Duodenal mucosa (tissue), 2 donors: ENCODE measurements around the gene HS3ST5.

Experiments
- H3K27ac ChIP-seq: one replicate; pipeline ENCODE4 v1.7.0; 2013; ENCODE audit warnings: low read depth, low read length
- H3K27me3 ChIP-seq, 2 donors: one replicate each; pipeline ENCODE4 v1.7.0; 2013; ENCODE audit warnings: low read length in 2 of 2, control low read depth in 1 of 2; ENCODE audit not compliant: insufficient read depth in 2 of 2, control insufficient read depth in 1 of 2
- H3K36me3 ChIP-seq, 2 donors: one replicate each; pipeline ENCODE4 v1.7.0; 2013; ENCODE audit warnings: low read length in 2 of 2, control low read depth in 1 of 2; ENCODE audit not compliant: insufficient read depth in 2 of 2, control insufficient read depth in 1 of 2
- H3K4me1 ChIP-seq, 2 donors: one replicate each; pipeline ENCODE4 v1.7.0; 2013; ENCODE audit warnings: low read length in 2 of 2, control low read depth in 1 of 2; ENCODE audit not compliant: insufficient read depth in 2 of 2, control insufficient read depth in 1 of 2
- H3K4me3 ChIP-seq, 2 donors: one replicate each; pipeline ENCODE4 v1.7.0; 2013; ENCODE audit warnings: low read length in 2 of 2, low read depth in 1 of 2
- H3K9ac ChIP-seq, 2 donors: one replicate each; pipeline ENCODE4 v1.7.0; 2013; ENCODE audit warnings: low read length in 2 of 2, low read depth in 1 of 2
- H3K9me3 ChIP-seq, 2 donors: one replicate each; pipeline ENCODE4 v1.7.0; 2013; ENCODE audit warnings: low read length in 2 of 2, control low read depth in 1 of 2; ENCODE audit not compliant: control insufficient read depth in 1 of 2

The HS3ST5 gene

DNA sequence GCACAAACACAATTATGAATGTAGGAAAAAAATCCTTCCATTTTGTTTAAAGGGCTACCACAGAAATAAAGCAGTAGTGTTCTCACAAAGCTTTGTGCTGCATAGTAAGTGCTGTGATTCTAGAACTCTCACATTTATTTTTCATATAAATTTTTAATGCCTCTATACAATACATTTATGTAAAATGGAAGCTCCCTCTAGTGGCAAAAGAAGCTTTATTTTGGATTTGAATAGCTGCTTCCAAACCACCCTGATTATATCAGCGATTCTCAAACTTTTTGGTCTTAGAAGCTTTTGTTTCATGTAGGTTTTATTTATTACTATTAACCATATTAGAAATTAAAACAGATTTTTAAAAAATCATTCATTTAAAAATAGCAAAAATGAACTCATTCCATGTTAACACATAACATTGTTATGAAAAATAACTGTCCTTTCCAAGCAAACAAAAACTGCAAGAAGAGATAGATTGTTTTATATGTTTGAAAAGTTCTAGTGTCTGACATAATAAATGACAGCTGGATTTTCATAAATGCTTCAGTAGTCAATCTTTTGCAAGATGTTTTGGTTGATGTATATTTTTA is 38.4 kb downstream of the HS3ST5 start:
- Histone ChIP-seq H3K9me3 (no peaks in the 10 kb centered on the region), H3K36me3 (no peaks in the 10 kb centered on the region), H3K27ac (no peak overlapping the region), H3K4me3 (no peak overlapping the region), H3K9ac (no peak overlapping the region), H3K4me1 (no peaks in the 10 kb centered on the region), H3K27me3 (no peaks in the 10 kb centered on the region)

DNA sequence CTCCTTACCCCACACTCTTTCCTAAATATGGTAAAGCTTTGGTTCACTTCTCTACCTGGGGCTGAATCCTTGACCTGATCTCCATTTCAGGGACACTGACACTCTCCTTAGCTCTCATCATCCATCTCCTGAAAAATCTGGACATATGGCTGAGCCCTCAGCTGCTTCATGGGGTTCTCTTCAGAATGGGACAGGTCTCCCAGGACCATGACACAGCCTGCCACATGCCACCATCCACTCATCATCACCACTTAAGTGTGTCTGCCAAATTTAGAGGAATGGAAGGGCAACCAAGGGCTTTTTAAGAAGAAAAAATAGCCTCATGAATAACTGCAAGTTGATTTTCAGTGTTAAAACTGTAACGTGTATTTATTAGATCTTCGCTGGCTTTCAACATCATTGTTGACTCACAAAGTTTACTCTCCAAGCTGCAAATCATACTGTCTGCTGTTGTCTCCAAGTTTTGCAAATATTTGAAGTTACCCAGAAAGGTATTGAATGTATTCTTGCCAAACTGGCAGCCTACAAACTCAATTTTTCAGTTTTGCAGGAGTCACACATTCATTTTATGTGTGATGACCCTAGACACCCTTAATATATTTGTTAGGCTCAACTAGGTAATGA is 41.1 kb downstream of the HS3ST5 start:
- Histone ChIP-seq H3K4me1 (no peaks in the 10 kb centered on the region), H3K9me3 (no peaks in the 10 kb centered on the region), H3K27ac (no peak overlapping the region), H3K9ac (no peak overlapping the region), H3K27me3 (no peaks in the 10 kb centered on the region), H3K36me3 (no peaks in the 10 kb centered on the region), H3K4me3 (no peak overlapping the region)

DNA sequence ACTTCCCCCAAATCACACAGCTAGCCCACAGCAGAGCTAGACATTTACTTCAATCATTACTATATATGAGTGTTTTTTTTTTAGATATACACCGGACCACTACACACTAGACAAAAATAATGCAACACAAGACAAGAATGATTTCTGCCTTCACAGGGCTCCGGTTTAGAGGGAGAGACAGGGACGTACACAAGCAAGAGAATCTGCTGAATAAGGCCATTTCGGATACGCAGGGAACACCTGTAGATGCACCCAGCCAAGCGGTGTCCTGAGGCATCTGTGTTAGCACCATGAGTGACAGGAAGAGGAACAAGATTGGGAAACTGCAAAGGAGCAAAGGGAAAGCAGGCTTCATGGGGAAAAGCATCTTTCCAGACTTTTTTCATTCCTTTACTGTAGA is 45.7 kb downstream of the HS3ST5 start:
- Histone ChIP-seq H3K4me3 (no peak overlapping the region), H3K9me3 (no peaks in the 10 kb centered on the region), H3K36me3 (no peaks in the 10 kb centered on the region), H3K4me1 (no peaks in the 10 kb centered on the region), H3K27ac (no peak overlapping the region), H3K27me3 (no peaks in the 10 kb centered on the region), H3K9ac (no peak overlapping the region)

DNA sequence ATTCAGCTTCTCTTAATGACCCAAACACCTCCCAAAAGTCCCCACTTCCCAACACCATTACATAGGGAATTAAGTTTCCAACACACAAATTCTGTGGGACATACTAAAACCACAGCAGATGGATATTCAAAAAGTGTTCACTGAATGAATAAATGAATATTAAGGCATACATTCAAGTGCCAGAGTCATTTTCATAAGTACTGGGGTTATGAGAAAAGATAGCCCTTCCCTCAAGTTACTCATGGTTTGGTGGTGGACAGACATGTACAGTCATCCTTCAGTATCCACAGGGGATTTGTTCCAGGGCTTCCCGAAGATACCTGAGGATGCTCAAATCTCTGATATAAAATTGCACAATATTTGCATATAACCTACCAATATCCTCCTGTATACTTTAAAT is 50.4 kb downstream of the HS3ST5 start:
- Histone ChIP-seq H3K4me1 (no peaks in the 10 kb centered on the region), H3K9me3 (no peaks in the 10 kb centered on the region), H3K4me3 (no peak overlapping the region), H3K27ac (no peak overlapping the region), H3K27me3 (no peaks in the 10 kb centered on the region), H3K36me3 (no peaks in the 10 kb centered on the region), H3K9ac (no peak overlapping the region)

DNA sequence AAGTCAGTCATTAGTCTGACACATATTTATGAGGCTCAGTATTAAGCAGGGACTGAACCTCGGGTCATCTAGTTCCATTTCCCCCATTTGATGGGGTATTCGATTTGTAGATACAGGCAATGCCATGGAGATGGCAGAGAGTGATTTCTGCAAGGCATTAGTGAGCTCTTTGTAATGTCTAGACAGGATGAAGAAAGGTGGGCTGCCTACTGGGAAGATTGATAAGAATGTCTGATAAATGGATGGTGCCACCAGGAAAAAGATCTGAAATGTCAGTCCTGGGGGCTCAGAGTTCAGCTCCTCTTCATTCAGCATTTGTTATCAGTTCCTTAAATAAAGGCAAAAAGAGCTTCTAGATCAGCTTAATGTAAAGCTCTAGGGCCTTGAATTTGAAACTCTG is 51.4 kb downstream of the HS3ST5 start:
- H3K36me3 ChIP-seq = no peaks in the 10 kb centered on the region
- H3K27ac ChIP-seq = no peak overlapping the region
- no peak overlapping the region for H3K9ac ChIP-seq
- H3K9me3 ChIP-seq = no peaks in the 10 kb centered on the region
- H3K27me3 ChIP-seq = no peaks in the 10 kb centered on the region
- H3K4me1 ChIP-seq = no peaks in the 10 kb centered on the region
- no peak overlapping the region for H3K4me3 ChIP-seq

DNA sequence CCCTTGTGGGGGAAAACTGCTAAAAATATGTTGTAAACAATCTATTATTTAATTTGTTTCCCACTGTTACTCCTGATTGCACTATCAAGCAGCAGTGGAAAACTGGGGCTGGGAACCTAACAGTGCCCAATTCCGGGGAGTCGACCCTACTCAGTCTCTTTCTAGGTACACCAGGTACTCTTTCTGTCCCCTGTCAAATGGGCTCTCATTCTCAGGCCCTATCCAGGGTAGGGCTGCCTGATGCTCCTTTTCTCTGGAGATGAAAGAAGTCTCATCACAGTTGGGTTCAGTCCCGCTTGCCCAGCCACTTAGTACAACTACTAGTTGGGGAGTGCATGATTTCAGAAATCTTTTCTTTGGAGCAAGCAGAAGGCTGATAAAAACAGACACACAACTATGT is 52.0 kb downstream of the HS3ST5 start:
- H3K9me3 ChIP-seq = no peaks in the 10 kb centered on the region
- H3K4me1 ChIP-seq = no peaks in the 10 kb centered on the region
- no peaks in the 10 kb centered on the region for H3K27me3 ChIP-seq
- no peaks in the 10 kb centered on the region for H3K36me3 ChIP-seq
- H3K27ac ChIP-seq = no peak overlapping the region
- no peak overlapping the region for H3K9ac ChIP-seq
- H3K4me3 ChIP-seq = no peak overlapping the region

DNA sequence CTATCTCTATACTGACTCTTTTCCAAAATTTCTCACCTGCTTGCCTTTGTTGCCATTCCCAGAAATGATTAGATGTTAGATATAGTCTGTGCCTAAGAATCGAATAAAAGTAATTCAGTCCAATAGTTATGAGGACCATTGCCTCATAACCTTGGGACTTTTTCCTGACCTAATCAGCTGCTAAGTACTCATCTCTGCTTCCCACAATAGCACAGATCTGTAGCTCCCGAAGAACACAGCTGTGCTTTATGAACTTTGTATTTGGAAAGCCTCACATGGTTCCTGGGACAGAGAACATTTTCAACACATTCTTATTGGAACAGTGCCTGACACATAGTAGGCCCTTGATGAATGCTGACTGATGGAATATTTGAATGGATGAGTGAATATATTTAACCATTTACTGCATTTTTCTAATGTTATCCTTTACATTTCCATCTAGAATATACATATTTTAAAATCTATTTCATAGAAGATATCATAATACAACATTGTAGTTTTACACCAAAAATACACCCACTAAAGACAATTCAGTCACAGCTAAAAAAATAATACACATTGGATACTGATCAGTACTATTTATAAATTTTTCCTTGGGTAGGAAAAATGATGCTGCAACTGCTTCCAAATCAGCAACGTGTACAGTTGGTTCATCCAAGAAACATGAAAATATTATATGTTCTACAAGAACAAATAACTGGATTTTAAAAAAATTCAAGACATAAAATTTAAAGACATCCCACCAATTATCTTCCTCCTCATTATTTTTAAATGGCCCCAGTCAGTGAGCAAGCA is 53.9 kb downstream of the HS3ST5 start:
- Histone ChIP-seq H3K36me3 (no peaks in the 10 kb centered on the region), H3K4me3 (no peak overlapping the region), H3K27ac (no peak overlapping the region), H3K4me1 (no peaks in the 10 kb centered on the region), H3K27me3 (no peaks in the 10 kb centered on the region), H3K9me3 (no peaks in the 10 kb centered on the region), H3K9ac (no peak overlapping the region)

DNA sequence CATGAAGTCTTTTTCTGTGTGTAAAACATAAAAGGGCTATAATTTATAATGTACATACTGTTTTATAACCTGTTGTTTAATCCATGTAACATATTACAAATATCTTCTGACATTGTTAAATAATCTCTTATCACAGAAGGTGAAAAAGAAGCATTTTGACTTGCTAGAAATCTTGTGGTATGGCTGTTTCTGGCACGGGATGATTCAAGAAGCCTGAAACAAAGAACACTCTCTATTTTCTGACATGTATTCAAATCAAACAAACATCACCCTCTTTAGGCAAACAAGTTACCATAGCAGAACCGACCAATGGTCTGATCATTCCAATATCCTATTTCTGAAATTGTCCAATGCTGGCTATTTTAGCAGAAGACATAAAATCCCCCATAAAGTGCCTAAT is 55.4 kb downstream of the HS3ST5 start:
- no peaks in the 10 kb centered on the region for H3K9me3 ChIP-seq
- no peaks in the 10 kb centered on the region for H3K4me1 ChIP-seq
- no peak overlapping the region for H3K9ac ChIP-seq
- no peaks in the 10 kb centered on the region for H3K27me3 ChIP-seq
- no peak overlapping the region for H3K27ac ChIP-seq
- no peak overlapping the region for H3K4me3 ChIP-seq
- H3K36me3 ChIP-seq = no peaks in the 10 kb centered on the region

DNA sequence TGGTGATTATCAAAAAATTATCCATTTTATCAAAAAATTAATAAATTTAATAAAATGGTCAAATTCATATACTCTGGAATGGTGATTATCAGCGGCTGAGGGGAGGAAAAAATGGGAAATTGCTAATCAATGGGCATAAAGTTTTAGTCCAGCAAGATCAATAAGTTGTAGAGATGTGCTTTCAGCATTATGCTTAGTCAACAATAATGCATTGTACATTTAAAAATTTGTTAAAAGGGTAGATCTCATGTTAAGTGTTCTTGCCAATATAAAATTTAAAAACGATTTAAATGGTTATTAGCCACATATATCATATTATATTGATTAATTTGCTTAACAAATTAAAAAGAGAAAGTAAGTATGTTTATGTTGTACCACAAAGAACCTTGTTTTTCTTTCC is 56.6 kb downstream of the HS3ST5 start:
- H3K4me3 ChIP-seq = no peak overlapping the region
- no peaks in the 10 kb centered on the region for H3K27me3 ChIP-seq
- H3K36me3 ChIP-seq = no peaks in the 10 kb centered on the region
- H3K9ac ChIP-seq = no peak overlapping the region
- H3K4me1 ChIP-seq = no peaks in the 10 kb centered on the region
- no peak overlapping the region for H3K27ac ChIP-seq
- no peaks in the 10 kb centered on the region for H3K9me3 ChIP-seq

DNA sequence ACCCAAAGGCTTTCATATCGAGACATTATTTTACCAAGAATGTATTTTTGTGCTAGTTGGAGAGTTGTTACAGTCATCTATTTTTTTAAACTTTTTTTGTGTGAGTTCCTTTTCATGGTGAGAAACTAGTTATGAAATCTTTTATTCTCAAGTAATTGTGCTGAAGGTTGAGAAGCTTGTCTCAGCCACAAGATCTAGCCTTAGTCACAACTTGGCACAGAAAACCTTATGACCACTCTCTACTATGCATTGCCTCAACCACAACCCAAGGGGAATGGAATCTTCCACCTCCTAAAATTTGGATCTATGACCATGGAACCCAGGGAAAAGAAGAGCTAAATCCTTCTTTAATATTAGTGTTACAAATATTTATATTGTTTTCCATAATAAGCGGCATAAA is 58.5 kb downstream of the HS3ST5 start:
- no peaks in the 10 kb centered on the region for H3K4me1 ChIP-seq
- H3K9ac ChIP-seq = no peak overlapping the region
- H3K4me3 ChIP-seq = no peak overlapping the region

More for the DNA sequence above, 58.5 kb downstream of the HS3ST5 start:
- H3K36me3 ChIP-seq = no peaks in the 10 kb centered on the region
- no peaks in the 10 kb centered on the region for H3K27me3 ChIP-seq
- H3K27ac ChIP-seq = no peak overlapping the region
- no peaks in the 10 kb centered on the region for H3K9me3 ChIP-seq
